HEK293T (cell line): ENCODE measurements around the gene ARNT2.

Source experiments
- FOXA1 ChIP-seq: fragments of 450-650 bp; IDR thresholded peaks from 2 replicates; pipeline ENCODE4 v1.6.1; 2016; ENCODE audit warnings: mild to moderate bottlenecking
- SP1 ChIP-seq: fragments of 450-650 bp; IDR thresholded peaks from 2 replicates; pipeline ENCODE4 v1.6.1; 2017
- TARDBP ChIP-seq: fragments of 450-650 bp; IDR thresholded peaks from 2 replicates; pipeline ENCODE4 v1.6.1; 2016
- ZNF384 ChIP-seq: fragments of 450-650 bp; IDR thresholded peaks from 2 replicates; pipeline ENCODE4 v1.6.1; 2016

DNA sequence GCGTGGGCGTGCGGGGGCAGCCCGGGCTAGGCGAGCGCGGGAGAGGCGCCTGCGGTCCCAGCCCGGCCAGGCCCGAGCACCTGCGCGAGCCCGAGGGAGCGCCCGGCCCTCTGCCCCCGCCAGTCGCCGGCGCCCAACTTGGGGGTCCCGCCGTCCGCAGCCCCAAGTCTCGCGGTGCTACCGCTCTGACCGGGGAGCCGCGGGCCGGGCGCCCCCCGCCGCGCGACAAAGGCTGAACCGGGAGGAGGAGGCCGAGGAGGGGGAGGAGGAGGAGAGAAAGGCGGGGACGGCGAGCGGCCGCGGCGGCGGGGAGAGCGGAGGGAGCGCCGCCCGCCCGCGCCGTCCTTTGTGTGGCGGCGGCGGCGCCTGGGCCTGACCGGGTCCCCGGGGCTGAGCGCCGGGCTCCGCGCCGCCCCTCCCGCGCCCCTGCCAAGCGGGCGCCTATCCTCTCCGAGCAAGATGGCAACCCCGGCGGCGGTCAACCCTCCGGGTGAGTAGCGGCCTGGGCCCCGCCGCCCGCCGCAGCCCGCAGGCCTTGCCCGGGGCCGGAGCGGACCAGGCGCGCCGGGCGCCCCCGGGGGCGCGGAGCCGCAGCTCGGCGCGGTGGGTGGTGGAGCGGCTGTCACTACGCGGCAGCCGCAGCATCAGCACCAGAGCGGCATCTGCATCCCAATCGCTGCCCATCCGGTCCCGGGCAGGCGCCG, at the start of gene ARNT2:
- TF ChIP-seq ZNF384 (no peak), TARDBP (no peak), FOXA1 (no peak), SP1 (no peak)
